ENCODE data around the gene DRAXIN. TPM values are rescaled to one million over a fixed set of nuclear protein-coding genes. Genes with fewer than 3 reads are reported as not detected.

The DRAXIN gene
- total and polyA plus RNA-seq, 11 donors, result 0.03 to 0.29 (median 0.10) TPM; not detected in 4

DNA sequence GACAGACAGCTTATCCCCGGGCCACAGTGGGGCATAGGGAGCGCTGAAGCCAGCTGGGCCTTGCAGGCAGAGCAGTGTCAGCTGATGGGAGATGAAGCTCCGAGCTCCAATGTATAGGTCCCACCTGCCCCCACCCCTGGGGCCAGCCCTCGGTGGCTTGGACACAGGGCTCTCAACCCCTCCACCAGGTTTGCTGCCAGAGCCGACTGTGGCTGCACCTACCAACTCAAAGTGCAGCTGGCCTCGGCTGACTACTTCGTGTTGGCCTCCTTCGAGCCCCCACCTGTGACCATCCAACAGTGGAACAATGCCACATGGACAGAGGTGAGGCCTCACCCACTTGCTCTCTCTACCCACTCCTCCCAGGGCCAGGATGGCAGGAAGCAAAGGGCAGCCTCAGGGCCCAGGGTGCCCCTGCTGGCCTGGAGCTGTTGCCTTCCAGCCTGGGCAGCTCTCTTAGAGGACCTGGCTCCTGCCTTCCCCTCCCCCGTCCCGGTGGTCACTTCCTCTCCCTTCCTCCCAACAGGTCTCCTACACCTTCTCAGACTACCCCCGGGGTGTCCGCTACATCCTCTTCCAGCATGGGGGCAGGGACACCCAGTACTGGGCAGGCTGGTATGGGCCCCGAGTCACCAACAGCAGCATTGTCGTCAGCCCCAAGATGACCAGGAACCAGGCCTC is 18.3 kb upstream of the DRAXIN start:
- H3K27me3 ChIP-seq, result no peaks in the 10 kb centered on the region
- no peak overlapping the region for H3K4me3 ChIP-seq
- DNase-seq (no peak), ATAC-seq (no peak)
- no peak for TF ChIP-seq POLR2A (IDR thresholded peaks at IDR 0.05)
- TF ChIP-seq, protein P1, sequence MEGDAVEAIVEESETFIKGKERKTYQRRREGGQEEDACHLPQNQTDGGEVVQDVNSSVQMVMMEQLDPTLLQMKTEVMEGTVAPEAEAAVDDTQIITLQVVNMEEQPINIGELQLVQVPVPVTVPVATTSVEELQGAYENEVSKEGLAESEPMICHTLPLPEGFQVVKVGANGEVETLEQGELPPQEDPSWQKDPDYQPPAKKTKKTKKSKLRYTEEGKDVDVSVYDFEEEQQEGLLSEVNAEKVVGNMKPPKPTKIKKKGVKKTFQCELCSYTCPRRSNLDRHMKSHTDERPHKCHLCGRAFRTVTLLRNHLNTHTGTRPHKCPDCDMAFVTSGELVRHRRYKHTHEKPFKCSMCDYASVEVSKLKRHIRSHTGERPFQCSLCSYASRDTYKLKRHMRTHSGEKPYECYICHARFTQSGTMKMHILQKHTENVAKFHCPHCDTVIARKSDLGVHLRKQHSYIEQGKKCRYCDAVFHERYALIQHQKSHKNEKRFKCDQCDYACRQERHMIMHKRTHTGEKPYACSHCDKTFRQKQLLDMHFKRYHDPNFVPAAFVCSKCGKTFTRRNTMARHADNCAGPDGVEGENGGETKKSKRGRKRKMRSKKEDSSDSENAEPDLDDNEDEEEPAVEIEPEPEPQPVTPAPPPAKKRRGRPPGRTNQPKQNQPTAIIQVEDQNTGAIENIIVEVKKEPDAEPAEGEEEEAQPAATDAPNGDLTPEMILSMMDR (IDR thresholded peaks at IDR 0.05), result no peak
- H3K9me3 ChIP-seq, result no peaks in the 10 kb centered on the region
- intact Hi-C loops (cut with DNase I), result loop anchor here in 1 of 10 donors (5.0 kb wide), 1 partner anchor 34 kb away; no protein-coding TSS in a partner anchor
- H3K27ac ChIP-seq, result no peak overlapping the region
- H3K4me1 ChIP-seq, result peaks cover 0 to 11% (median 0%) of the 10 kb centered on the region in 12 donors
- 91 to 98% (median 95%) methylated on average over 8 to 14 of the region's 14 CpGs for WGBS, 4 donors
- H3K36me3 ChIP-seq, result peaks cover 0 to 78% (median 34%) of the 10 kb centered on the region in 9 donors

DNA sequence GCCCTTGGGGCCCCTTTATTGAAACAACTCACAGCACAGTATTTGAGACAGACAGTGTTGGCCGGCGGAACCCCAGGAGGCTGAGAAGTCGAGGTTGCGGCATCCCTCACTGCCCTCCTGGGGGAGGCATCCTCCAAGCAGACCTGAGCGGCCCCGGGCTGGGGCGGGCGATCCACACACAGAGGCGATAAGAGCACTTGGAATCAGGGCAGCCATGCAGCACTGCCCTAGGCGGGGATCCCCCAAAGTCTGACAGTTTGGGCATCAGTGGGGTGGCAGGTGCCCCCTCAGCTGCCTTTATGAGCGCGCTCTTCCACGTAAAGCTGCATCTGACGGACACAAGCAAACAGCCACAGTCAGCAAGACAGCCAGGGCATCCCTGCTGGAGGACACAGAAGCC is 17.0 kb upstream of the DRAXIN start:
- no peak for DNase-seq
- Histone ChIP-seq H3K4me1 (peaks cover 0 to 16% (median 0%) of the 10 kb centered on the region in 12 donors), H3K27me3 (no peaks in the 10 kb centered on the region), H3K27ac (no peak overlapping the region), H3K9me3 (no peaks in the 10 kb centered on the region), H3K36me3 (peaks cover 0 to 66% (median 34%) of the 10 kb centered on the region in 9 donors), H3K4me3 (no peak overlapping the region)
- 94 to 96% (median 95%) methylated on average over 12 to 14 of the region's 14 CpGs for WGBS, 4 donors
- intact Hi-C loops (cut with DNase I), result loop anchor here in 1 of 10 donors (5.0 kb wide), 1 partner anchor 33 kb away; no protein-coding TSS in a partner anchor
- ATAC-seq, result no peak
- TF ChIP-seq, protein P1 (IDR thresholded peaks at IDR 0.05), result no peak
- no peak for TF ChIP-seq POLR2A (IDR thresholded peaks at IDR 0.05)

DNA sequence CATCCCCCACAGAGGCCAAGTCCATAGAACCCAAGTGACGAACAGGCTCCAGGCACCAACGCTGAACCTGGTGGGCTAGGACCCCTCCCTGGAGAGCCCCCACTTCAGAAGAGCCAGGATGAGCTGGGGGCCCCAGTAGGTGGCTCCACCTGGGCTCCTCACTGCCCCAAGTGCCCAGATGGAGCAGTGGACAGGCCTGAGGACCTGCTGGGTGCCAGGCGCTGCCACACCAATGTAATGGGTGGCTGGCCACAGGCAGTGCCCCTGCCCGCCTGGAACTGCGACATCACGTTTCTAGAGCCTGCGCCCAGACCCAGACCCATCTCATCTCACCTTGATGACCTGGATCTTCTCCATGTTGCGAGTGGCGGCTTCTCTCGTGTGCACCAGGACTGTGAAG is 16.2 kb upstream of the DRAXIN start:
- Histone ChIP-seq H3K4me1 (peaks cover 0 to 24% (median 4%) of the 10 kb centered on the region in 12 donors), H3K27me3 (no peaks in the 10 kb centered on the region), H3K9me3 (no peaks in the 10 kb centered on the region), H3K27ac (no peak overlapping the region), H3K36me3 (peaks cover 0 to 62% (median 34%) of the 10 kb centered on the region in 9 donors), H3K4me3 (no peak overlapping the region)
- 96 to 97% (median 97%) methylated on average over 8 to 10 of the region's 10 CpGs; no CpG with 5 or more reads in 1 of the 4 donors for WGBS, 4 donors
- no peak for DNase-seq
- TF ChIP-seq, protein P1 (IDR thresholded peaks at IDR 0.05), result no peak
- no peak for TF ChIP-seq POLR2A (IDR thresholded peaks at IDR 0.05)
- no peak for ATAC-seq
- intact Hi-C loops (cut with DNase I), result no loop called here

DNA sequence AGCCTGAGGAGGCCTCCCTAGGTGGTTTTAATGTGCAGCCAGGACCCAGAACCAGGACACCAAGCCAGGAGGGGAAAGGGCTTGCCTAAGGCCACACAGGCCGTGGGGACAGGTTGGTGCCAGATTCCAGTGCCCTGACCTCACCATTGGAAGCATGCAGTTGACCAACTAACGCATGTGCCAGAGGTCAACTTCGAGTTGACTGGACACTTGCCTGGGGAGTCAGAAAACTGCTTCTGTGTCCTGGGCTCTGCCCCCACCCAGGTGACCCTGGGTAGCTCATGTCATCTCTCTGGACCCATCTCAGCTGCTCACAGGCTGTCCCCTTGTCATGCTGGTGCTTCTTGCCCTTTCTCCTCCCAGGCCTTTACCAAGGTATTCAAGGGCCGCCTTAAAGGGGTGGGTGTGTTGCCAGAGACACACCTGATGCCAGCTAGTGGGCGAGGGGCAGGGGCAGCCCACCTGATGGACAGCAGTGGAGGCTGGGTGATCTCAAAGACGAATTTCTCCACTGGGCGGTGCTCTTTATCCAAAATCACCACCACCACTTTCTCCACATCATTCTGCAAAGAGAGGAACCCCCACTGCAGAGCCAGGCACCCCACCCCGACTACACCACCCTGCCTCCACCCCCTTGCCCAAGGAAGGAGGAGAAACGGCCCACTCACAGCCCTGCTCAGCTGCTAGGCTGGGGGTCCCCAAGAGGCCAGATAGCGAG is 15.0 kb upstream of the DRAXIN start:
- no peak overlapping the region for H3K4me3 ChIP-seq
- intact Hi-C loops (cut with DNase I), result no loop called here
- H3K27ac ChIP-seq, result no peak overlapping the region
- DNase-seq, result no peak
- 88 to 94% (median 91%) methylated on average over 6 to 10 of the region's 10 CpGs for WGBS, 4 donors
- ATAC-seq, result no peak
- H3K9me3 ChIP-seq, result no peaks in the 10 kb centered on the region
- peaks cover 0 to 53% (median 34%) of the 10 kb centered on the region in 9 donors for H3K36me3 ChIP-seq
- H3K4me1 ChIP-seq, result peaks cover 0 to 17% (median 7%) of the 10 kb centered on the region in 12 donors
- TF ChIP-seq POLR2A (IDR thresholded peaks at IDR 0.05), result no peak
- TF ChIP-seq, protein P1 (IDR thresholded peaks at IDR 0.05), result no peak
- no peaks in the 10 kb centered on the region for H3K27me3 ChIP-seq

Measured in heart left ventricle (tissue), 16 donors.